Skin of body (tissue), 2 donors: ENCODE results near the gene DYNC2H1. TPM values are rescaled to one million over a fixed set of nuclear protein-coding genes. Genes with fewer than 3 reads are reported as not detected.

Experiments
- DNase-seq: peaks from one replicate; lab custom pipeline; 2025; lab: John Stamatoyannopoulos, UW
- total RNA-seq: library from RNA; depleted of rRNA; stranded (reverse); fragments of >200 nt; gene quantifications from one replicate; pipeline ENCODE4 v1.2.3, GENCODE V29; 2014

The DYNC2H1 gene
- total RNA-seq, 1 donor from 2014 or later: 51.6 TPM

- no peak for DNase-seq
Measured at GRCh38 chr11:103281301-103281700, 172.1 kb downstream of the DYNC2H1 start.

GRCh38 chr11:103284260-103284659 lies 175.0 kb downstream of the DYNC2H1 start:
- no peak for DNase-seq

GRCh38 chr11:103294516-103294915 lies 185.3 kb downstream of the DYNC2H1 start:
- DNase-seq: no peak

- no peak for DNase-seq
Measured at GRCh38 chr11:103295704-103296103, 186.5 kb downstream of the DYNC2H1 start.

- no peak for DNase-seq
Measured at GRCh38 chr11:103297900-103298299, 188.7 kb downstream of the DYNC2H1 start.

GRCh38 chr11:103315248-103315647 lies 206.0 kb downstream of the DYNC2H1 start:
- DNase-seq: peak; percentile 1

GRCh38 chr11:103317118-103317517 lies 207.9 kb downstream of the DYNC2H1 start:
- DNase-seq: no peak

GRCh38 chr11:103322821-103323220 lies 213.6 kb downstream of the DYNC2H1 start:
- DNase-seq: no peak

- DNase-seq: no peak
Measured at GRCh38 chr11:103325686-103326069, 216.5 kb downstream of the DYNC2H1 start.

GRCh38 chr11:103326070-103326794 lies 217.0 kb downstream of the DYNC2H1 start:
- DNase-seq: peak; percentile 58

GRCh38 chr11:103327721-103328120 lies 218.5 kb downstream of the DYNC2H1 start:
- no peak for DNase-seq

GRCh38 chr11:103332409-103332808 lies 223.2 kb downstream of the DYNC2H1 start:
- DNase-seq: no peak

GRCh38 chr11:103338621-103339484 lies 229.6 kb downstream of the DYNC2H1 start:
- DNase-seq: no peak

GRCh38 chr11:103339485-103339857 lies 230.2 kb downstream of the DYNC2H1 start:
- DNase-seq: no peak

- DNase-seq: no peak
Measured at GRCh38 chr11:103340956-103341355, 231.7 kb downstream of the DYNC2H1 start.

- peak; percentile 56 for DNase-seq
Measured at GRCh38 chr11:103344886-103345285, 235.7 kb downstream of the DYNC2H1 start.

- DNase-seq: no peak
Measured at GRCh38 chr11:103349595-103349994, 240.4 kb downstream of the DYNC2H1 start.

GRCh38 chr11:103354656-103355055 lies 245.4 kb downstream of the DYNC2H1 start:
- DNase-seq: no peak

- DNase-seq: no peak
Measured at GRCh38 chr11:103358251-103358650, 249.0 kb downstream of the DYNC2H1 start.

- DNase-seq: no peak
Measured at GRCh38 chr11:103359216-103359615, 250.0 kb downstream of the DYNC2H1 start.

GRCh38 chr11:103364687-103365086 lies 255.5 kb downstream of the DYNC2H1 start:
- no peak for DNase-seq

- DNase-seq: no peak
Measured at GRCh38 chr11:103367650-103368049, 258.4 kb downstream of the DYNC2H1 start.

- DNase-seq: peak; percentile 26
Measured at GRCh38 chr11:103368145-103368544, 258.9 kb downstream of the DYNC2H1 start.
